Hepatocyte (in vitro differentiated cells): ENCODE results near the gene MICALL1.

Experiments used
- EZH2phosphoT487 ChIP-seq: fragments of 200-600 bp; sonication (generic); IDR thresholded peaks from one replicate; pipeline ENCODE4 v1.6.1; 2018; ENCODE audit warnings: antibody characterized with exemption, mild to moderate bottlenecking, low read depth, moderate library complexity; ENCODE audit not compliant: unreplicated experiment, severe bottlenecking
- TF ChIP-seq, protein P1 (sequence below): fragments of 200-600 bp; sonication (generic); IDR thresholded peaks from 2 replicates; pipeline ENCODE4 v1.5.1; 2016; ENCODE audit warnings: antibody characterized with exemption, mild to moderate bottlenecking; ENCODE audit not compliant: poor library complexity

DNA sequence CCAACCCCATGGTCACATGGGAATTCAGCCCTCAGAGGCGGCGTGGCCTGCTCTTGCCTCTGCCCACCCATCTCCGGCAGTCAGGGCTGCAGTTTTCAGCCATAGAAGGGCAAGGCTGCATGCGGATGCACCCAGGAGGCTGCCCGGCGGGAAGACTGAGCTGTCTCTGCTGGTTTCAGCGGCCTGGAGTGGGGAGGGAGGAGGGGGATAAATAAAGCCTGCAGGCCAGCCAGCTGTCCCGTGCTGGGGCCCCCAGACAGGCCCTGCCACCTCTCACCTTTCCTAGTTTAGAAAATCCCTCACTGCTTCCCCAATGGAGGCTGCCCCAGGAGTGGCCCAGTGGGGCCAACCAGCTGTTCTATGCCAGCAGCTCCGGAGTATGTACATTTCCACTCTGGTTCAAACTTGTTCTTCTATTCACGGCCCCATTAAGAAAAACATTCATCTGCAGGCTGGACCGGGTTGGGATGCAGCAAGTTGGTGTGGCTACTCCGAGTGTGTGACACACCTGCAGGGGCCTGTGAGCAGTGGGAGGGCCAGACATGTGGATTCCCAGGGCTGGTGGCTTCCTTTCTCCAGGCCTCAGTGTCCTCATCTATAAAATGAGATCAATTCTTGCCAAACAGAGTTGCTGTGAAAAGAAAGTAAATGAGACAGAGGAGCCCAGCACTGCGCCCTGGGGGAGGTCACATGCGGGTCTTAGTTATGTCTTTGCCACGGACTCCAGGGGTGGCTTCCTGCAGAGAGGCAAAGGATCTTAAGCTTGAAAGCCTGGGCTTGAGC is 5.0 kb downstream of the MICALL1 start:
- TF ChIP-seq, protein P1, sequence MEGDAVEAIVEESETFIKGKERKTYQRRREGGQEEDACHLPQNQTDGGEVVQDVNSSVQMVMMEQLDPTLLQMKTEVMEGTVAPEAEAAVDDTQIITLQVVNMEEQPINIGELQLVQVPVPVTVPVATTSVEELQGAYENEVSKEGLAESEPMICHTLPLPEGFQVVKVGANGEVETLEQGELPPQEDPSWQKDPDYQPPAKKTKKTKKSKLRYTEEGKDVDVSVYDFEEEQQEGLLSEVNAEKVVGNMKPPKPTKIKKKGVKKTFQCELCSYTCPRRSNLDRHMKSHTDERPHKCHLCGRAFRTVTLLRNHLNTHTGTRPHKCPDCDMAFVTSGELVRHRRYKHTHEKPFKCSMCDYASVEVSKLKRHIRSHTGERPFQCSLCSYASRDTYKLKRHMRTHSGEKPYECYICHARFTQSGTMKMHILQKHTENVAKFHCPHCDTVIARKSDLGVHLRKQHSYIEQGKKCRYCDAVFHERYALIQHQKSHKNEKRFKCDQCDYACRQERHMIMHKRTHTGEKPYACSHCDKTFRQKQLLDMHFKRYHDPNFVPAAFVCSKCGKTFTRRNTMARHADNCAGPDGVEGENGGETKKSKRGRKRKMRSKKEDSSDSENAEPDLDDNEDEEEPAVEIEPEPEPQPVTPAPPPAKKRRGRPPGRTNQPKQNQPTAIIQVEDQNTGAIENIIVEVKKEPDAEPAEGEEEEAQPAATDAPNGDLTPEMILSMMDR: no peak
- no peak for TF ChIP-seq EZH2phosphoT487
